PFSK-1 (cell line): Measurements from ENCODE around the gene EPS8L1.

ENCODE experiments used
- FOXP2 ChIP-seq: optimal IDR thresholded peaks from 2 replicates; pipeline ENCODE3; 2011; ENCODE audit warnings: borderline replicate concordance, control low read depth, inconsistent platforms; ENCODE audit not compliant: insufficient read depth; ENCODE audit errors: extremely low read length, extremely low read depth
- POLR2AphosphoS5 ChIP-seq: IDR thresholded peaks from 2 replicates; pipeline ENCODE4 v1.6.1; 2012; ENCODE audit warnings: low read depth, mild to moderate bottlenecking, control low read depth, low read length, moderate library complexity
- REST ChIP-seq, 2 experiments: IDR thresholded peaks; 2 replicates each; pipeline versions ENCODE4 v1.6.1 to v1.8.0; 2011 to 2012; ENCODE audit warnings: low read depth in 2 of 2, low read length in 2 of 2, control low read depth in 1 of 2, inconsistent platforms in 1 of 2, mild to moderate bottlenecking in 1 of 2, moderate library complexity in 1 of 2; ENCODE audit not compliant: insufficient read depth in 1 of 2
- SIN3A ChIP-seq: IDR thresholded peaks from 2 replicates; pipeline ENCODE4 v1.6.1; 2012; ENCODE audit warnings: mild to moderate bottlenecking, low read length, moderate library complexity, borderline replicate concordance; ENCODE audit not compliant: insufficient read depth
- TAF1 ChIP-seq: IDR thresholded peaks from 2 replicates; pipeline ENCODE4 v1.6.1; 2012; ENCODE audit warnings: low read length, control low read depth, borderline replicate concordance; ENCODE audit not compliant: insufficient read depth

Gene EPS8L1

DNA sequence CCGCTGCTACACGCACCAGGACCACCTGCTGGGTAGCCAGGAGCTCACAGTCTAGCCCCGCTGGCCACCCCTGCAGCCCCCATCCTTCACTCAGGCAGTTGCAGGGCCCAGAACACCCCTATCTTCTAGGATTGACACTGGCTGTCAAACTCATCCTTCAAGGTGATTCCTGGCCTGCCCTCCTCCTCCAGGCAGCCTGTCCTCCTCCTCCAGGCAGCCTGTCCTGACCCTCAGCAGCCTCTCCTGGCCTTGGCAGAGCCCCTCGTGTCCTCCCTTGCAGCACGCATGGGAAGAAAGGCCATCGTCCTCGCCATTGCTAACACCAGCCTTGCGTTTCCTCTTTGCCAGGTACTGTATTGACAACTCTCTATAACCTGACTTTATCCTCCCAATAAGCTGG lies 3.8 kb upstream of the EPS8L1 start:
- TF ChIP-seq FOXP2: no peak
- no peak for TF ChIP-seq REST (IDR thresholded peaks at IDR 0.05; ENCODE audit: insufficient read depth in 1 of 2, low read depth in 2 of 2, low read length in 2 of 2)
- TF ChIP-seq TAF1: no peak
- TF ChIP-seq SIN3A: no peak
- TF ChIP-seq POLR2AphosphoS5: no peak

- TF ChIP-seq FOXP2 (no peak), SIN3A (no peak), TAF1 (no peak), REST (IDR thresholded peaks at IDR 0.05; ENCODE audit: insufficient read depth in 1 of 2, low read depth in 2 of 2, low read length in 2 of 2) (no peak), POLR2AphosphoS5 (no peak)
These were observed 652 bp downstream of the EPS8L1 start for GRCh38 chr19:55076321-55076720.

DNA sequence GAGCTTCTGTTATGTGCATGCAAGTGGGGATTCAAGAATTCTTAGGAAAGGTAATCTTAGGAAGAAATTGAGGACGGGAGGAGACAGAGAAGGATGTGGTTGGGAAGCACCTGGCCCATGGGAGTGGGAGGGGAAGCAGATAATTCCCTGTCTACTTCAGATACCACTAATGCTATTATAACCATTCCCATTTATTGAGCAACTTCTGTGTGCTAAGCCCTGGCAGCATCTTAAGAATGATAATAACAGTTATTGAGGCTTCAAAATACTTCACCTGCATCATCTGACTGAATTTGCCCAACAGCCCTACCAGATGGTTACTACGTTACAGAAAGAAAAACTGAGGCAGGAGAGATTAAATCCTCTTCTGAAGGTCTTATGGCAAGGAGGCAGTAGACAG lies 1.4 kb downstream of the EPS8L1 start:
- no peak for TF ChIP-seq POLR2AphosphoS5
- no peak for TF ChIP-seq REST (IDR thresholded peaks at IDR 0.05; ENCODE audit: insufficient read depth in 1 of 2, low read depth in 2 of 2, low read length in 2 of 2)
- TF ChIP-seq TAF1: no peak
- TF ChIP-seq FOXP2: no peak
- no peak for TF ChIP-seq SIN3A

DNA sequence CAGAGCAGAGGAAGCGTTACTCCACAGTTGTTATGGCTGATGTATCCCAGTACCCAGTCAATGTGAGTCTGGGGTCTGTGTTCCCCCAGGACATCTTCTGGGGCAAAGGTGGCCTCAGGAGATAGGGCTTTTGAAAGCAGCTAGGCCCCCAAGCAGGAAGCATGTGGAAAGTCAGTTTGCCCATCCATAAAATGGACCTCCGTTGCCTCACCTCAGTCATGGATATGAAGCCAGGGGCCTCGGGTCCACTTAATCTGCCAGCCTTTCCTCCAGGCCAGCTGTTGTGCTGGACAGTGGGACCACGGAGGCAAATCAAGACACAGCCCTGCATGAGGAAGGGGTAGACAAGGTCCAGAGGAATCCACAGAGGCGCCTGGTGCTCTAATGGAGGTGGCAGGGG lies 3.3 kb downstream of the EPS8L1 start:
- TF ChIP-seq SIN3A (no peak), POLR2AphosphoS5 (no peak), FOXP2 (no peak), REST (IDR thresholded peaks at IDR 0.05; ENCODE audit: insufficient read depth in 1 of 2, low read depth in 2 of 2, low read length in 2 of 2) (no peak), TAF1 (no peak)

- TF ChIP-seq FOXP2 (no peak), SIN3A (no peak), REST (IDR thresholded peaks at IDR 0.05; ENCODE audit: insufficient read depth in 1 of 2, low read depth in 2 of 2, low read length in 2 of 2) (no peak), TAF1 (no peak), POLR2AphosphoS5 (no peak)
These were observed 3.9 kb downstream of the EPS8L1 start for GRCh38 chr19:55079400-55080038.
